A673 (cell line): ENCODE data around the gene CELF4. TPM values are rescaled to one million over a fixed set of nuclear protein-coding genes. Genes with fewer than 3 reads are reported as not detected.

ENCODE experiments used
- BruUV-seq: library from RNA; stranded (reverse); fragments of 400-500 nt; replicated peaks from 2 replicates; lab custom pipeline; 2021; lab: Mats Ljungman, UMichigan
- CTCF ChIA-PET: fragments of 300-600 bp; sonication (Branson Sonifier 250); formaldehyde crosslinking; loops from one replicate; lab custom pipeline; 2022; ENCODE audit warnings: antibody characterized with exemption; lab: Charles Lee
- POLR2A ChIA-PET: fragments of 300-600 bp; sonication (Branson Sonifier 250); formaldehyde crosslinking; loops from one replicate; lab custom pipeline; 2022; ENCODE audit warnings: antibody characterized with exemption; ENCODE audit not compliant: low non-redundant PET; lab: Charles Lee
- DNase-seq: peaks from one replicate; pipeline ENCODE4 v3.0.0-alpha.2; 2015; ENCODE audit warnings: low spot score
- H3K27ac ChIP-seq: fragments of 200-600 bp; sonication (generic); 2 replicates; pipeline ENCODE4 v1.5.1; 2016; ENCODE audit warnings: mixed run types, low read depth, mild to moderate bottlenecking, mixed read lengths, antibody characterized with exemption, low read length; ENCODE audit not compliant: poor library complexity, severe bottlenecking
- H3K27me3 ChIP-seq: fragments of 200-600 bp; sonication (generic); replicated peaks from 2 replicates; pipeline ENCODE4 v1.6.1; 2017; ENCODE audit warnings: mixed run types, low read depth, mild to moderate bottlenecking, mixed read lengths, antibody characterized with exemption, low read length; ENCODE audit not compliant: insufficient read depth, poor library complexity
- H3K36me3 ChIP-seq: fragments of 200-600 bp; sonication (generic); 2 replicates; pipeline ENCODE4 v1.6.1; 2016; ENCODE audit warnings: mixed run types, mild to moderate bottlenecking, mixed read lengths, antibody characterized with exemption, low read length; ENCODE audit not compliant: insufficient read depth, poor library complexity, severe bottlenecking
- H3K4me1 ChIP-seq: fragments of 200-600 bp; sonication (generic); 2 replicates; pipeline ENCODE4 v1.6.1; 2017; ENCODE audit warnings: mixed run types, mild to moderate bottlenecking, mixed read lengths, antibody characterized with exemption, low read length; ENCODE audit not compliant: insufficient read depth, poor library complexity, severe bottlenecking
- H3K4me3 ChIP-seq: fragments of 200-600 bp; sonication (generic); 2 replicates; pipeline ENCODE4 v1.5.1; 2016; ENCODE audit warnings: low read depth, mixed run types, mild to moderate bottlenecking, mixed read lengths, low read length; ENCODE audit not compliant: poor library complexity, severe bottlenecking
- H3K9me3 ChIP-seq: fragments of 200-600 bp; sonication (generic); 2 replicates; pipeline ENCODE4 v1.6.1; 2016; ENCODE audit warnings: mixed run types, low read depth, mild to moderate bottlenecking, mixed read lengths, antibody characterized with exemption, low read length; ENCODE audit not compliant: poor library complexity, severe bottlenecking
- CTCF ChIP-seq: fragments of 300-800, 200-600 bp; sonication (generic); conservative IDR thresholded peaks from 2 replicates; pipeline ENCODE4 v1.5.1; 2017; ENCODE audit warnings: low read depth, mild to moderate bottlenecking, antibody characterized with exemption, low read length, moderate library complexity, mixed read lengths
- EZH2 ChIP-seq: fragments of 200-600 bp; sonication (generic); IDR thresholded peaks from 2 replicates; pipeline ENCODE4 v1.6.1; 2017; ENCODE audit warnings: borderline replicate concordance, low read depth, mild to moderate bottlenecking, mixed read lengths, antibody characterized with exemption, low read length; ENCODE audit not compliant: poor library complexity, severe bottlenecking
- intact Hi-C: fragments of 100-400 bp; cut with micrococcal nuclease; formaldehyde crosslinking; loops from one replicate; pipeline ENCODE4 v1.10.0; 2022; ENCODE audit not compliant: unreplicated experiment
- total RNA-seq: library from RNA; stranded (reverse); gene quantifications from 2 replicates; pipeline ENCODE4 v1.2.3, GENCODE V29; 2021

Gene CELF4
- total RNA-seq, 1 experiment from 2014 or later, result not detected

- Histone ChIP-seq H3K4me3 (no peak overlapping the region), H3K36me3 (no peaks in the 10 kb centered on the region), H3K27me3 (peaks cover 35% of the 10 kb centered on the region), H3K9me3 (no peaks in the 10 kb centered on the region), H3K27ac (no peak overlapping the region), H3K4me1 (no peaks in the 10 kb centered on the region)
- POLR2A ChIA-PET, result no interaction called here
- BruUV-seq, result no TSS peak
- no peak for DNase-seq
- TF ChIP-seq CTCF (no peak), EZH2 (no peak)
- intact Hi-C loops, result no loop called here
- CTCF ChIA-PET, result no interaction called here
Measured at GRCh38 chr18:37551846-37552245, 13.8 kb downstream of the CELF4 start.

DNA sequence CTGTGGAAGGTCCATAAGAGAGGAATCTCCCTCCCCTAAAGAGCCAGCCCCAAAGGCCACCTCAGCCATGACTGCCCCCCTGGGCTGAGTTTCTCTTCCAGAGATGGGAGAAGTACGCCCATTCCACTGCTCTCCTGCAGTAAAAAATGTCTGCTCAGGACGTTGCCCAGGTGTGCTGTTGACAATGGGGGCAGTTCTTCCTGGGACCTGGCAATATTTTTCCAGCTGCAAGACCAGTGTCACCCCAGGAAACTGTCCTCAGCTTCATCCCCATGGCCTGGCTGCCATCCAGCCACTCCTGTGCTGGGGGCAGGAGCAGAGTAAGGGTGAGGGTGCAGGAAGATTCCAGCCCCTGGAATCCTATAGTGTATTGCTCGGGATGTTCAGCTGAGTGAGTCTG is 14.3 kb downstream of the CELF4 start:
- ChIA-PET CTCF (no interaction called here), POLR2A (no interaction called here)
- intact Hi-C loops, result no loop called here
- DNase-seq, result no peak
- Histone ChIP-seq H3K27me3 (peaks cover 35% of the 10 kb centered on the region), H3K4me1 (no peaks in the 10 kb centered on the region), H3K4me3 (no peak overlapping the region), H3K36me3 (no peaks in the 10 kb centered on the region), H3K27ac (no peak overlapping the region), H3K9me3 (no peaks in the 10 kb centered on the region)
- BruUV-seq, result no TSS peak
- TF ChIP-seq CTCF (no peak), EZH2 (no peak)

GRCh38 chr18:37550118-37550875 is 15.3 kb downstream of the CELF4 start:
- intact Hi-C loops, result no loop called here
- H3K4me1 ChIP-seq, result no peaks in the 10 kb centered on the region
- H3K4me3 ChIP-seq, result no peak overlapping the region
- TF ChIP-seq CTCF (no peak), EZH2 (no peak)
- POLR2A ChIA-PET, result no interaction called here
- BruUV-seq, result no TSS peak
- no peak for DNase-seq
- H3K27ac ChIP-seq, result no peak overlapping the region
- no peaks in the 10 kb centered on the region for H3K9me3 ChIP-seq
- H3K36me3 ChIP-seq, result no peaks in the 10 kb centered on the region
- H3K27me3 ChIP-seq, result peaks cover 39% of the 10 kb centered on the region
- CTCF ChIA-PET, result no interaction called here
